Central memory CD4-positive, alpha-beta T cell (primary cell): ENCODE data around the gene ABCC9.

Experiments used
- DNase-seq: peaks from one replicate; pipeline ENCODE4 v3.0.0; 2022
- total RNA-seq, 3 experiments: gene quantifications; one replicate each; lab custom pipeline; 2026; lab: John Stamatoyannopoulos, UW

The ABCC9 gene
- 0 reads per million in 3 experiments for total RNA-seq

DNA sequence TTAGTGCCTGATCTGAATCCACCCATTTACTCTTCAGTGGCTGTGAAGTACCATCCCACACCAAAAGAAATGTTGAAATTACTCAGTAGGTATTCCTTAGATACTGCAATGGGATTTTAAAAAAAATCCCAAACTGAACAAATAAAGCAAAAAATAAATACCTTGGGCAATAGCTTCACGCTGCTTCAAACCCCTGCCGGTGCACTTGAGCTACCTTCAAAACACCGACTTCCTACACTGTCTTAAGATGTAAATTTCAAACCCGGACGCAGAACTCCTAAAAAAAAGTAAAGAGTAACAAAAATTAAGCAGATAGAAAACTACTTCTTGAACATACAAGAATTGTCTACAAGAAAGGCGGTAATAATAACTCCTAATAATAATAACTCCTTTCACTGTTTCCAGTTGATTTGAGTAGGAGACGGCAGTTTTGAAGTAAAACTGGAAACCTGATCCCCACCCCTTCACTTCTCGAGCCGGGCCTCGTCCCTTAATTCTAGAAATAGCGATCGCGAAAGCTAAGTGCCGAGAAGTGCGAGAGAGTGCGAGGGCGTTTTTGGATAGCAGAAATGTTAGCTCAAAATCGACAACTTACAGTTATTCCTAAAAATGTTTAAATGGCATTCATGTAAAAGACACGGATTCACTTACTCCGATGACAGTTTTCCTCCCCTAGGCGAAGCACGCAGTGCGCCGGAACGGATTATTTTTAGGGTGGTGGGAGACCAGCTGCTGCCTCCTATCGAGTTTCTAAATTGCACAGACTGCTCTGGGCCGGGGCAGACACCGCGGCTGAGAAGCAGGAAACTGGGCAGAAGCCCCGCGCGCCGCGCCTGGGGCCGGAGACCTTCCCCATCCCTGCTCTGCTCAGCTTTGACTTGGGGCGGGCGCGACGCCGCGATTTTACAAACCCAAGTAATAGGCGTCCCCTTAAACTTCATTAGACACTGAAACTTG is at the start of gene ABCC9:
Gene ABCC9, minus strand, starts transcription at position 878 of the 957 bp plus-strand sequence. CDS start 4,752 bp downstream, outside the sequence.
- DNase-seq, result no peak

- DNase-seq, result no peak
Observed at GRCh38 chr12:21989819-21990412, 48.7 kb upstream of the ABCC9 start.

DNA sequence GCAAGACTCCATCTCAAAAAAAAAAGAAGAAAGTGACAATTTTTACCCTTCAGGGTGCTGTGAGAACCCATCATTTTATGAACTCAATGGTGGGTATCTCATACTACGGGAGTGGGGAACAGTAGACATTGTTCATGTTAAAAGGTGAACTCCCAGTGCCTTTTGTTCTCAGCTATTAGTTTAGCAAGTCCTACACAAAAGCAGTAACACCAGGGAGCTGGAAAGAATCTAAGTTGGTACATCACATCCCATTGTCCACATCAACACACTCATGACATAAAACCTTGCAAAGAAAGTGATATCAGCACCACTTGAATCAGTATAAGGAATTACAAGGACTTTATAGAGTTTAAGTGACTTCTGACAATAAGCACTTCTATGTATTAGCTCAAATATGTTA is 47.4 kb upstream of the ABCC9 start:
- DNase-seq, result no peak

- DNase-seq, result no peak
Observed at GRCh38 chr12:21987755-21988154, 46.5 kb upstream of the ABCC9 start.

GRCh38 chr12:21985155-21985554 is 43.9 kb upstream of the ABCC9 start:
- no peak for DNase-seq

GRCh38 chr12:21984375-21984774 is 43.1 kb upstream of the ABCC9 start:
- DNase-seq, result no peak

DNA sequence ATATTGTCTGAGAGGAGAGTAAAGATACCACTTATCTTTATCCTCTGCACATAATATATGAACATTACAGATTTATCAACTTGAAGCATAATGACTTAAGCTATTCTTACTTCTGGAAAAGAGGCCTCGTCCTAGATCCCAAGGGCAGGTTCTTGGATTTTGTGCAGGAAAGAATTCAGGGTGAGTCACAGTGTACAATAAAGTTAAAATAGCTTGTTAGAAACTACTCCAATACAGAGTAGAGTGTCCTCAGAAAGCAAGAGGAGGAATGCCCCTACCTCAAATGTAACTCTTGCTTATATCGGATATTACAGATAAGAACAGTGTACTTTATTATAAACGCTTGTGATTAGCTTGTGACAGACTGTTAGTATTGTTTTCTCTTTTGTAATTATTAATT is 41.9 kb upstream of the ABCC9 start:
- no peak for DNase-seq

GRCh38 chr12:21980544-21980943 is 39.3 kb upstream of the ABCC9 start:
- no peak for DNase-seq

DNA sequence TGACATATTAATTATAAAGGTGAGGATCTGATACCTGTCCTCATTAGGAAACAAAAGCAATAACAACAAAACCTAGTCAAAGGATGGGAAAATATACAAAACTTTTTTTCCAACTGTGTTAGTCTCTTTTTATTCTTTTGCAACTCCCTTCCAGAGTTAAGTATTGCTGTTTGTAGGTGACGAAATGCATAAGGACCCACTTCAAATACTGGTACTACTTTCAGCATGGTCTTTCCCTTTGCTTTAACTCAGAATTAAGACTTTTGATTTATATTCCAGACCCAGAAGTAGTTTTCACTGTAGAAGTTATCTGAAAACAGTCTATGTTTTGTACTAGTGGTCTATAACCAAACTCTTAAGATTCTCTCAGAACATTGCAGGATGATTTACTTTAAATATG is 34.1 kb upstream of the ABCC9 start:
- DNase-seq, result no peak

DNA sequence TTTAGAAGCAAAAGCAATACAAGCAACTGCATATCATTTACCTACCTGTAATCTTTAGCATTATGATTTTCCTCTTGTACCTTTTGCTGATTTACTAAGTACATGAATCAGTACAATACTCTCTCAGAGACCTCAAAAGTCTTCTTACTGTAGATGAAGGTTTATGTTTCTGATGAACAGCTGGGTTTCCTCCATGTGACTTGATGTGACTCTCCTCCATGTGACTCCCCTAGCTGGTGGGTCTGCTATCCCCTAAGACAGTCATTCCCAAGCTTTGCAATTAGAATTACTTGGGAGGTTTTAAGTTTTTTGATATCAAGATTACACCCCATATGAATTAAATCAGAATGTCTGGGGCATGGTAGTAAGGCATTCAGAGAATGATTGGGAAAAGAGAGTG is 32.0 kb upstream of the ABCC9 start:
- DNase-seq, result no peak

- DNase-seq, result no peak
Observed at GRCh38 chr12:21972055-21972454, 30.8 kb upstream of the ABCC9 start.

- no peak for DNase-seq
Observed at GRCh38 chr12:21971344-21971743, 30.1 kb upstream of the ABCC9 start.

GRCh38 chr12:21962821-21963220 is 21.6 kb upstream of the ABCC9 start:
- DNase-seq, result no peak

- DNase-seq, result no peak
Observed at GRCh38 chr12:21962236-21962635, 21.0 kb upstream of the ABCC9 start.

GRCh38 chr12:21950649-21951048 is 9.4 kb upstream of the ABCC9 start:
- no peak for DNase-seq

GRCh38 chr12:21949036-21949435 is 7.8 kb upstream of the ABCC9 start:
- no peak for DNase-seq

DNA sequence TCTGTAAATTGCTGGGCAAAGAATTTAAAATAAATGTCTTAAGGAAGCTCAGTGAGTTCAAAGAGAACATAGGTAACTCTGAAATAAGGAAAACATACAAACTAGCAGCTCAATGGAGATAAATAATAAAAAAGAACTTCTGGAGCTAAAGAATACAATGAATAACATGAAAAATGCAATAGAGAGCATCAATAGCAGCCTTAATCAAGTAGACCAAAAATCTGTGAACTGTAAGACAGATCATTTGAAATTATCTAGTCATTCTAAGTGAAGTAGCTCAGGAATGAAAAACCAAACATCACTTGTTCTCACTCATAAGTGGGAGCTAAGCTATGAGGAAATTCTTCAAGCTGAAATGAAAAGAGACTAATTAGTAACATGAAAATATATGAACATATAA is 5.8 kb upstream of the ABCC9 start:
- DNase-seq, result no peak

- no peak for DNase-seq
Observed at GRCh38 chr12:21945002-21945401, 3.8 kb upstream of the ABCC9 start.

GRCh38 chr12:21942377-21942703 is 1.1 kb upstream of the ABCC9 start:
- DNase-seq, result no peak

DNA sequence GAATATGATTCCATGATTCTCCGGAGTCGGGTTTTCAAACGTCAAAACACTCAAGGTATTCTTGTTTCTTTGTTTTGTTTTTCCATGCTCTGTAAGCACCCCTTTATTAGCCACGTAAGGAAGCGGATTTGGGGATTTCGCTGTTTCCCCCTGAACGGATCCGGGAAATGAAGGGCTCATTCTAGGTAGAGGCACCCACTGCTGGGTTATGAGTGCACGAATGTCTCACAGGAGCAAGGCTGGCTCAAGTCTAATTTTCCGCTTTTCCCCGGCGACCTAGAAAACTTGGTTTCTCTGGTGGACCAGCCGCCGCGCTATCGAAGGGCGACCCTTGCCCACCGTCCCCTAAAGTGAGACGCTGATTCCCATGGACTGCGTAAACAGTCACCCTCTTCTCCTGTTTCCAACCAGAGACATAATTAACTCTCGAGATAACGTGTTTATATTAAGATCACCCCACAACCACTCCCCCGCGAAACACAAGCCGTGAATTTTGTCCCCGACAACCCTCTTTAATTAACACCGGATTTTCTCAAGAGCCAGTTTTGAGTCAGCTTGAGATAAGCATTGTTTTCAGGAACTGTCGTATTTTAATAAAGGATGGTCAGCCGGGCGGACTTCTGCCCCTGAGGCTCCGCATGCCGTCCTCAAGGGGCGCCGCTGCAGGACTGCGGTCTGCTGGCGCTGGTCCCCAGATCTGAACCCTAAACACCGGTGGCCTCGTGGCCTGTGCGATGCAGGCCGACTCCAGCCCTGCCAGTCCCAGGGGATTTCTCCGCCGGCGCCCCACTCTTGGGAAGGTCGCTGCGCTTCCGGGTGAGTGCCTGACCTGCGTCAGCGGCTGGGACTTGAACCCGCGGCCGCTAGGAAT is 515 bp upstream of the ABCC9 start:
- DNase-seq, result no peak

GRCh38 chr12:21939435-21939834 is 1.8 kb downstream of the ABCC9 start:
- no peak for DNase-seq

GRCh38 chr12:21938879-21939278 is 2.3 kb downstream of the ABCC9 start:
- DNase-seq, result no peak

GRCh38 chr12:21934173-21934572 is 7.1 kb downstream of the ABCC9 start:
- no peak for DNase-seq
